SK-N-SH (cell line): ENCODE measurements around the gene SLC6A9. TPM values are rescaled to one million over a fixed set of nuclear protein-coding genes. Genes with fewer than 3 reads are reported as not detected.
A peak's percentile ranks its signal among the peaks of the same experiment; 100 is the strongest.

Experiments
- CTCF ChIA-PET: fragments of 300-600, 350-600 bp; formaldehyde crosslinking; extraction: SDS; loops from one replicate; lab custom pipeline; 2021; lab: Yijun Ruan, JAX
- POLR2A ChIA-PET: fragments of 350-600 bp; sonication (Branson Sonifier 250); formaldehyde crosslinking; extraction: SDS; loops from one replicate; lab custom pipeline; 2020; ENCODE audit warnings: antibody characterized with exemption, inconsistent platforms; lab: Yijun Ruan, JAX
- DNase-seq: peaks from one replicate; pipeline ENCODE4 v3.0.0; 2012
- H2AFZ ChIP-seq: fragments of 200-600 bp; sonication (generic); 2 replicates; pipeline ENCODE4 v1.8.1; 2016; ENCODE audit warnings: antibody characterized with exemption, mild to moderate bottlenecking, low read depth
- H3F3A ChIP-seq: fragments of 200-600 bp; sonication (generic); replicated peaks from 2 replicates; pipeline ENCODE3; 2016; ENCODE audit warnings: antibody characterized with exemption, mild to moderate bottlenecking; ENCODE audit not compliant: insufficient read depth
- H3K27ac ChIP-seq, 2 experiments: fragments of 200-500 bp in 1 of 2; fragments of 200-600 bp in 1 of 2; sonication (Bioruptor generic) in 1 of 2; sonication (generic), shearing (Covaris generic) in 1 of 2; 2 replicates each; pipeline versions ENCODE4 v1.5.1 to v1.6.1; 2014 to 2016; ENCODE audit warnings: low read depth in 2 of 2, inconsistent platforms in 1 of 2, low read length in 1 of 2, mild to moderate bottlenecking in 1 of 2, mixed read lengths in 1 of 2
- H3K27me3 ChIP-seq: fragments of 200-600 bp; sonication (generic), shearing (Covaris generic); 2 replicates; pipeline ENCODE4 v1.6.1; 2016; ENCODE audit warnings: mixed run types; ENCODE audit not compliant: insufficient read depth
- H3K36me3 ChIP-seq, 2 experiments: fragments of 200-500 bp in 1 of 2; fragments of 200-600 bp in 1 of 2; sonication (Bioruptor generic) in 1 of 2; sonication (generic) in 1 of 2; replicated peaks in 1 of 2; 2 replicates each; pipeline versions ENCODE3 to v1.5.1; 2014 to 2016; ENCODE audit warnings: low read length in 1 of 2, mild to moderate bottlenecking in 1 of 2; ENCODE audit not compliant: insufficient read depth in 2 of 2, control insufficient read depth in 1 of 2
- H3K4me1 ChIP-seq, 2 experiments: fragments of 200-500 bp in 1 of 2; fragments of 200-600 bp in 1 of 2; sonication (Bioruptor generic) in 1 of 2; sonication (generic), shearing (Covaris generic) in 1 of 2; 2 replicates each; pipeline versions ENCODE4 v1.5.1 to v1.6.1; 2014 to 2016; ENCODE audit warnings: low read depth in 1 of 2, low read length in 1 of 2, mixed run types in 1 of 2; ENCODE audit not compliant: insufficient read depth in 2 of 2, control insufficient read depth in 1 of 2
- H3K4me2 ChIP-seq: fragments of 200-600 bp; sonication (generic), shearing (Covaris generic); 2 replicates; pipeline ENCODE4 v1.6.1; 2017; ENCODE audit warnings: mixed run types
- H3K4me3 ChIP-seq, 2 experiments: fragments of 200-500 bp in 1 of 2; fragments of 200-600 bp in 1 of 2; sonication (Bioruptor generic) in 1 of 2; sonication (generic), shearing (Covaris generic) in 1 of 2; 2 replicates each; pipeline versions ENCODE4 v1.5.1 to v1.8.1; 2014 to 2016; ENCODE audit warnings: low read depth in 2 of 2, inconsistent platforms in 1 of 2, low read length in 1 of 2, mild to moderate bottlenecking in 1 of 2, mixed read lengths in 1 of 2, moderate library complexity in 1 of 2
- H3K79me2 ChIP-seq: fragments of 200-600 bp; sonication (generic); 2 replicates; pipeline ENCODE4 v1.8.1; 2017; ENCODE audit warnings: mild to moderate bottlenecking; ENCODE audit not compliant: insufficient read depth
- H3K9ac ChIP-seq: fragments of 200-600 bp; sonication (generic); 2 replicates; pipeline ENCODE4 v1.6.1; 2017; ENCODE audit warnings: mixed run types
- H3K9me2 ChIP-seq: fragments of 200-600 bp; sonication (generic); 2 replicates; pipeline ENCODE4 v1.6.1; 2017; ENCODE audit warnings: mixed run types
- H3K9me3 ChIP-seq: fragments of 200-600 bp; sonication (generic); 2 replicates; pipeline ENCODE4 v1.6.1; 2017; ENCODE audit warnings: mixed run types, mild to moderate bottlenecking, moderate library complexity
- H4K20me1 ChIP-seq: fragments of 200-600 bp; sonication (generic); 2 replicates; pipeline ENCODE4 v1.6.1; 2017; ENCODE audit warnings: mild to moderate bottlenecking, mixed run types; ENCODE audit not compliant: insufficient read depth
- CHD2 ChIP-seq: fragments of 150-350 bp; IDR thresholded peaks from 2 replicates; pipeline ENCODE4 v1.6.1; 2018; ENCODE audit warnings: low read length; ENCODE audit not compliant: partially characterized antibody
- ELF1 ChIP-seq: IDR thresholded peaks from 2 replicates; pipeline ENCODE4 v1.4.0; 2012
- EP300 ChIP-seq, 2 experiments: IDR thresholded peaks; 2 replicates each; pipeline versions ENCODE4 v1.4.0 to v1.6.1; 2012; ENCODE audit warnings: borderline replicate concordance in 1 of 2, low read depth in 1 of 2, low read length in 1 of 2
- FOXJ3 ChIP-seq: sonication (generic); formaldehyde crosslinking; IDR thresholded peaks from 2 replicates; pipeline ENCODE4 v1.5.1; 2020; ENCODE audit warnings: mild to moderate bottlenecking, missing genetic modification reagents
- FOXM1 ChIP-seq: IDR thresholded peaks from 2 replicates; pipeline ENCODE4 v1.4.0; 2012; ENCODE audit warnings: low read depth, mild to moderate bottlenecking
- NRF1 ChIP-seq: IDR thresholded peaks from 2 replicates; pipeline ENCODE4 v1.6.1; 2012; ENCODE audit warnings: low read depth, mild to moderate bottlenecking, low read length
- PBX3 ChIP-seq: IDR thresholded peaks from 2 replicates; pipeline ENCODE4; 2012
- POLR2AphosphoS5 ChIP-seq: IDR thresholded peaks from 2 replicates; pipeline ENCODE4 v1.6.1; 2012; ENCODE audit warnings: low read depth, low read length
- RAD21 ChIP-seq: IDR thresholded peaks from 2 replicates; pipeline ENCODE4 v1.6.1; 2012; ENCODE audit warnings: mild to moderate bottlenecking, low read length
- REST ChIP-seq: IDR thresholded peaks from 2 replicates; pipeline ENCODE4 v1.6.1; 2012; ENCODE audit warnings: mild to moderate bottlenecking, low read depth, low read length, moderate library complexity
- TCF12 ChIP-seq: IDR thresholded peaks from 2 replicates; pipeline ENCODE4 v1.4.0; 2012
- TEAD4 ChIP-seq: IDR thresholded peaks from 2 replicates; pipeline ENCODE4 v1.4.0; 2012; ENCODE audit warnings: mild to moderate bottlenecking, borderline replicate concordance; ENCODE audit not compliant: insufficient read depth
- USF2 ChIP-seq: fragments of 150-350 bp; IDR thresholded peaks from 2 replicates; pipeline ENCODE4 v1.6.1; 2017; ENCODE audit warnings: antibody characterized with exemption, low read length, low read depth, borderline replicate concordance
- YY1 ChIP-seq: IDR thresholded peaks from 2 replicates; pipeline ENCODE4 v1.4.0; 2012; ENCODE audit warnings: low read depth, mild to moderate bottlenecking
- WGBS: methylation state at CpG from one replicate; pipeline ENCODE4 v1.1.6; 2017; ENCODE audit warnings: low lambda C conversion rate; 5-methylcytosine and 5-hydroxymethylcytosine counted together
- polyA plus RNA-seq, 3 experiments: library from polyadenylated mRNA; depleted of rRNA; stranded (reverse); fragments of >200 nt; gene quantifications; 2 replicates each; pipeline ENCODE4 v1.2.3, GENCODE V29; 2012
- TF ChIP-seq, protein P1 (sequence below): IDR thresholded peaks from 2 replicates; pipeline ENCODE4 v1.4.0; 2012; ENCODE audit warnings: low read depth, borderline replicate concordance

SLC6A9 gene
- polyA plus RNA-seq, 1 of the 3 experiments (the other 2 are of a cell fraction), result 3.9 TPM

- Histone ChIP-seq H3K9ac (no peak overlapping the region), H3K36me3 (peaks cover 16 to 34% of the 10 kb centered on the region in 2 experiments), H3K27me3 (no peaks in the 10 kb centered on the region)
- 97% methylated on average over 13 of the region's 20 CpGs for WGBS
- no peak for TF ChIP-seq REST
- no peak for TF ChIP-seq TCF12
- no peak for TF ChIP-seq FOXM1
- no peak for TF ChIP-seq FOXJ3 (CRISPR knock-in tag)
- TF ChIP-seq, protein P1, sequence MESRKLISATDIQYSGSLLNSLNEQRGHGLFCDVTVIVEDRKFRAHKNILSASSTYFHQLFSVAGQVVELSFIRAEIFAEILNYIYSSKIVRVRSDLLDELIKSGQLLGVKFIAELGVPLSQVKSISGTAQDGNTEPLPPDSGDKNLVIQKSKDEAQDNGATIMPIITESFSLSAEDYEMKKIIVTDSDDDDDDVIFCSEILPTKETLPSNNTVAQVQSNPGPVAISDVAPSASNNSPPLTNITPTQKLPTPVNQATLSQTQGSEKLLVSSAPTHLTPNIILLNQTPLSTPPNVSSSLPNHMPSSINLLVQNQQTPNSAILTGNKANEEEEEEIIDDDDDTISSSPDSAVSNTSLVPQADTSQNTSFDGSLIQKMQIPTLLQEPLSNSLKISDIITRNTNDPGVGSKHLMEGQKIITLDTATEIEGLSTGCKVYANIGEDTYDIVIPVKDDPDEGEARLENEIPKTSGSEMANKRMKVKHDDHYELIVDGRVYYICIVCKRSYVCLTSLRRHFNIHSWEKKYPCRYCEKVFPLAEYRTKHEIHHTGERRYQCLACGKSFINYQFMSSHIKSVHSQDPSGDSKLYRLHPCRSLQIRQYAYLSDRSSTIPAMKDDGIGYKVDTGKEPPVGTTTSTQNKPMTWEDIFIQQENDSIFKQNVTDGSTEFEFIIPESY, result no peak
- TF ChIP-seq NRF1, result no peak
- TF ChIP-seq PBX3, result no peak
- TF ChIP-seq CHD2, result no peak
- no peak for TF ChIP-seq EP300 (IDR thresholded peaks at IDR 0.05; ENCODE audit: borderline replicate concordance in 1 of 2, low read depth in 1 of 2, low read length in 1 of 2)
- no peak for TF ChIP-seq USF2
- no peak for TF ChIP-seq RAD21
- no peak for TF ChIP-seq YY1
- TF ChIP-seq TEAD4, result no peak
- no peak for TF ChIP-seq POLR2AphosphoS5
- no peak for TF ChIP-seq ELF1
- TF ChIP-seq, all 33 proteins: peak for 0
- H2AFZ ChIP-seq, result no peak overlapping the region
- H3K9me2 ChIP-seq, result no peaks in the 10 kb centered on the region
- no peak overlapping the region for H3K4me3 ChIP-seq
- H3K79me2 ChIP-seq, result peaks cover 61% of the 10 kb centered on the region
- ChIA-PET POLR2A (no interaction called here), CTCF (interaction anchor here (1.3 to 1.5 kb wide), 2 partner anchors 46 to 56 kb away, joined by 3 to 7 read pairs; no protein-coding TSS in a partner anchor)
- peaks cover 0 to 34% of the 10 kb centered on the region in 2 experiments; a peak in 1 of 4 replicates for H3K4me1 ChIP-seq
- H3K27ac ChIP-seq, result no peak overlapping the region
- peaks cover 14% of the 10 kb centered on the region for H4K20me1 ChIP-seq
- peaks cover 4% of the 10 kb centered on the region for H3F3A ChIP-seq
- H3K9me3 ChIP-seq, result no peaks in the 10 kb centered on the region
- DNase-seq, result peak; percentile 31
- peak overlapping the region; percentile 94; the same call in 1 of the 2 replicates for H3K4me2 ChIP-seq
Observed at GRCh38 chr1:43981135-43981491, 50.1 kb downstream of the SLC6A9 start.
